Stimulated activated CD4-positive, alpha-beta T cell treated with anti-CD3 and anti-CD28 coated beads, Interleukin-15, amount 100 ng/mL, for 48 hours (primary cell): ENCODE results near the gene SLC25A13.
"Not testable (repeated sequence)": the region's sequence is repeated elsewhere in the genome, so short reads cannot be mapped to it uniquely, and the experiment has no call there.

Experiments used
- DNase-seq, 2 donors: peaks; one replicate each; pipeline ENCODE4 v3.0.0-alpha.2; 2020; ENCODE audit warnings: low read depth in 2 of 2

SLC25A13 gene

GRCh38 chr7:96299496-96299895 lies 22.4 kb downstream of the SLC25A13 start:
- no peak for DNase-seq

- no peak for DNase-seq
Observed at GRCh38 chr7:96297876-96298275, 24.0 kb downstream of the SLC25A13 start.

GRCh38 chr7:96297446-96297845 lies 24.5 kb downstream of the SLC25A13 start:
- DNase-seq = not testable (repeated sequence)

- DNase-seq = not testable (repeated sequence)
Observed at GRCh38 chr7:96293911-96294310, 28.0 kb downstream of the SLC25A13 start.

GRCh38 chr7:96287559-96287958 lies 34.3 kb downstream of the SLC25A13 start:
- no peak for DNase-seq

- DNase-seq = no peak
Observed at GRCh38 chr7:96287132-96287531, 34.8 kb downstream of the SLC25A13 start.

- DNase-seq = no peak
Observed at GRCh38 chr7:96285579-96285978, 36.3 kb downstream of the SLC25A13 start.

GRCh38 chr7:96284835-96285234 lies 37.1 kb downstream of the SLC25A13 start:
- no peak for DNase-seq

- no peak for DNase-seq
Observed at GRCh38 chr7:96284240-96284639, 37.7 kb downstream of the SLC25A13 start.

GRCh38 chr7:96282835-96283234 lies 39.1 kb downstream of the SLC25A13 start:
- no peak for DNase-seq

- DNase-seq = no peak
Observed at GRCh38 chr7:96277921-96278320, 44.0 kb downstream of the SLC25A13 start.

- no peak for DNase-seq
Observed at GRCh38 chr7:96276019-96276418, 45.9 kb downstream of the SLC25A13 start.

GRCh38 chr7:96273716-96274115 lies 48.2 kb downstream of the SLC25A13 start:
- DNase-seq = no peak

- DNase-seq = no peak
Observed at GRCh38 chr7:96269246-96269994, 52.5 kb downstream of the SLC25A13 start.

- DNase-seq = no peak
Observed at GRCh38 chr7:96266580-96266979, 55.3 kb downstream of the SLC25A13 start.

- DNase-seq = no peak
Observed at GRCh38 chr7:96266015-96266414, 55.9 kb downstream of the SLC25A13 start.

GRCh38 chr7:96253964-96254363 lies 67.9 kb downstream of the SLC25A13 start:
- DNase-seq = no peak

- DNase-seq = no peak
Observed at GRCh38 chr7:96253441-96253840, 68.5 kb downstream of the SLC25A13 start.

- no peak for DNase-seq
Observed at GRCh38 chr7:96250776-96251361, 71.0 kb downstream of the SLC25A13 start.

- no peak for DNase-seq
Observed at GRCh38 chr7:96248405-96248804, 73.5 kb downstream of the SLC25A13 start.

GRCh38 chr7:96246919-96247318 lies 75.0 kb downstream of the SLC25A13 start:
- no peak for DNase-seq

GRCh38 chr7:96244992-96245292 lies 77.0 kb downstream of the SLC25A13 start:
- DNase-seq = no peak

- no peak for DNase-seq
Observed at GRCh38 chr7:96244244-96244991, 77.5 kb downstream of the SLC25A13 start.
